Breast epithelium (tissue), 3 donors: ENCODE measurements around the gene DDR2.

Experiments
- POLR2A ChIP-seq: fragments of 450-650 bp; IDR thresholded peaks from one replicate; pipeline ENCODE4 v1.6.1; 2016; ENCODE audit warnings: antibody characterized with exemption, mild to moderate bottlenecking, moderate library complexity
- TF ChIP-seq, protein P1 (sequence below), 3 donors: fragments of 450-650 bp; IDR thresholded peaks; one replicate each; pipeline ENCODE4 v1.5.1; 2016 to 2017; ENCODE audit warnings: antibody characterized with exemption in 3 of 3, mild to moderate bottlenecking in 3 of 3, moderate library complexity in 3 of 3

DNA sequence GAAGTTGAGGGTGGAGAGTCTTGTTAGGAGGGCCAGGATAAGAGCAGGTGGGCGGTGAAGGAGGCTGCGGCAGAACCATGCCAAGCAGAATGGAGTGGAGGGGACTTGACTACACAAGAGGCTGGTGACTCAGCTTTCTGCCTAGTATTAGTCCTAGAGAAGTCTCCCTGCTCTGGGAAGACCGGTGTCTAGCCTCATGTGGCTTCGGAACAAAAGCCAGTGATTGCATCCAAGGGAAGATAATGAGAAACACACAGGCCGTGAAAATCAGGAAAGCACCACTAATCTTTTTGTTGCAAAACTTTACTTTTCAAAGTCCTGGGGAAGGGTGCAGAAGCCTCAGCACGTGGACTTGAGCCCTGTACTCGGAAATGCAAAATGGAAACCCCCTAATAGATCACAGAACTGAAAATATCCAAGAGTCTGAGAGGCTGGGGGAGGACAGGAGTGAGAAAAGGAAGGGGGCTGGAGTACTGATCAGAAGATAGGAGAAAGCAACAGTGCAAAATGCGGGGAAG is 31.4 kb downstream of the DDR2 start:
- no peak for TF ChIP-seq POLR2A
- TF ChIP-seq, protein P1, sequence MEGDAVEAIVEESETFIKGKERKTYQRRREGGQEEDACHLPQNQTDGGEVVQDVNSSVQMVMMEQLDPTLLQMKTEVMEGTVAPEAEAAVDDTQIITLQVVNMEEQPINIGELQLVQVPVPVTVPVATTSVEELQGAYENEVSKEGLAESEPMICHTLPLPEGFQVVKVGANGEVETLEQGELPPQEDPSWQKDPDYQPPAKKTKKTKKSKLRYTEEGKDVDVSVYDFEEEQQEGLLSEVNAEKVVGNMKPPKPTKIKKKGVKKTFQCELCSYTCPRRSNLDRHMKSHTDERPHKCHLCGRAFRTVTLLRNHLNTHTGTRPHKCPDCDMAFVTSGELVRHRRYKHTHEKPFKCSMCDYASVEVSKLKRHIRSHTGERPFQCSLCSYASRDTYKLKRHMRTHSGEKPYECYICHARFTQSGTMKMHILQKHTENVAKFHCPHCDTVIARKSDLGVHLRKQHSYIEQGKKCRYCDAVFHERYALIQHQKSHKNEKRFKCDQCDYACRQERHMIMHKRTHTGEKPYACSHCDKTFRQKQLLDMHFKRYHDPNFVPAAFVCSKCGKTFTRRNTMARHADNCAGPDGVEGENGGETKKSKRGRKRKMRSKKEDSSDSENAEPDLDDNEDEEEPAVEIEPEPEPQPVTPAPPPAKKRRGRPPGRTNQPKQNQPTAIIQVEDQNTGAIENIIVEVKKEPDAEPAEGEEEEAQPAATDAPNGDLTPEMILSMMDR (IDR thresholded peaks at IDR 0.05), result no peak
